Measurements from ENCODE around the gene A3GALT2.

The A3GALT2 gene

GRCh38 chr1:33322870-33323585, 2.1 kb upstream of the A3GALT2 start:
- peak overlapping the region in 1 of 2 donors; percentile 40 for H3K27ac ChIP-seq
- no peak for TF ChIP-seq CTCF (IDR thresholded peaks at IDR 0.05)
- H3K4me3 ChIP-seq, result no peak overlapping the region
- no peak for DNase-seq (ENCODE audit: low spot score)

- H3K27ac ChIP-seq, result no peak overlapping the region
- DNase-seq (ENCODE audit: low spot score), result no peak
- H3K4me3 ChIP-seq, result no peak overlapping the region
- TF ChIP-seq CTCF (IDR thresholded peaks at IDR 0.05), result no peak
Observed at GRCh38 chr1:33322109-33322508, 1.2 kb upstream of the A3GALT2 start.

- no peak for TF ChIP-seq CTCF (IDR thresholded peaks at IDR 0.05)
- Histone ChIP-seq H3K4me3 (no peak overlapping the region), H3K27ac (no peak overlapping the region)
- no peak for DNase-seq (ENCODE audit: low spot score)
Observed at GRCh38 chr1:33321178-33321577, 280 bp upstream of the A3GALT2 start.

GRCh38 chr1:33319949-33320618, 814 bp downstream of the A3GALT2 start:
- no peak for DNase-seq (ENCODE audit: low spot score)
- TF ChIP-seq CTCF (IDR thresholded peaks at IDR 0.05), result no peak
- Histone ChIP-seq H3K27ac (peak overlapping the region in 1 of 2 donors; percentile 13), H3K4me3 (no peak overlapping the region)

GRCh38 chr1:33319186-33319948, 1.5 kb downstream of the A3GALT2 start:
- H3K27ac ChIP-seq, result no peak overlapping the region
- DNase-seq (ENCODE audit: low spot score), result no peak
- no peak for TF ChIP-seq CTCF (IDR thresholded peaks at IDR 0.05)
- H3K4me3 ChIP-seq, result no peak overlapping the region

GRCh38 chr1:33317946-33318345, 3.0 kb downstream of the A3GALT2 start:
- H3K4me3 ChIP-seq, result no peak overlapping the region
- no peak for DNase-seq (ENCODE audit: low spot score)
- H3K27ac ChIP-seq, result no peak overlapping the region
- no peak for TF ChIP-seq CTCF (IDR thresholded peaks at IDR 0.05)
